Fibroblast of villous mesenchyme (primary cell): Measurements from ENCODE around the gene IRF2. TPM values are rescaled to one million over a fixed set of nuclear protein-coding genes. Genes with fewer than 3 reads are reported as not detected.

Experiments used
- DNase-seq: peaks from one replicate; pipeline ENCODE4 v3.0.0-alpha.2; 2010; ENCODE audit warnings: low read depth
- H3K4me3 ChIP-seq: 2 replicates; pipeline ENCODE4 v1.5.1; 2011; ENCODE audit warnings: low read depth, mild to moderate bottlenecking, low read length
- CTCF ChIP-seq: IDR thresholded peaks from 2 replicates; pipeline ENCODE4 v1.5.1; 2012; ENCODE audit warnings: low read depth, mild to moderate bottlenecking, low read length; ENCODE audit not compliant: insufficient read depth
- total RNA-seq: library from RNA; depleted of rRNA; stranded (reverse); fragments of >200 nt; gene quantifications from 2 replicates; pipeline ENCODE4 v1.2.3, GENCODE V29; 2012

The IRF2 gene
- total RNA-seq, 1 donor, result 42.3 TPM

GRCh38 chr4:184464759-184465454, 9.4 kb downstream of the IRF2 start:
- no peak for TF ChIP-seq CTCF
- DNase-seq, result no peak
- H3K4me3 ChIP-seq, result no peak overlapping the region

GRCh38 chr4:184463856-184464255, 10.5 kb downstream of the IRF2 start:
- TF ChIP-seq CTCF, result no peak
- no peak for DNase-seq
- no peak overlapping the region for H3K4me3 ChIP-seq

GRCh38 chr4:184463158-184463557, 11.2 kb downstream of the IRF2 start:
- no peak for DNase-seq
- TF ChIP-seq CTCF, result no peak
- no peak overlapping the region for H3K4me3 ChIP-seq

- DNase-seq, result no peak
- TF ChIP-seq CTCF, result no peak
- no peak overlapping the region for H3K4me3 ChIP-seq
These were observed 11.6 kb downstream of the IRF2 start for GRCh38 chr4:184462724-184463123.

- DNase-seq, result no peak
- no peak overlapping the region for H3K4me3 ChIP-seq
- TF ChIP-seq CTCF, result no peak
These were observed 12.5 kb downstream of the IRF2 start for GRCh38 chr4:184461711-184462441.

GRCh38 chr4:184460499-184461285, 13.7 kb downstream of the IRF2 start:
- H3K4me3 ChIP-seq, result no peak overlapping the region
- DNase-seq, result no peak
- no peak for TF ChIP-seq CTCF
